GM23338 (cell line): ENCODE results near the gene THSD7A. TPM values are rescaled to one million over a fixed set of nuclear protein-coding genes. Genes with fewer than 3 reads are reported as not detected.

Experiments used
- ATAC-seq: fragments of 200-7000 bp; cut with Tn5 transposase; 3 replicates; pipeline ENCODE4 v1.9.1; 2020
- DNase-seq: peaks from one replicate; pipeline ENCODE4 v3.0.0-alpha.2; 2015; ENCODE audit warnings: low spot score
- H2AFZ ChIP-seq: fragments of 200-600 bp; sonication (generic); 2 replicates; pipeline ENCODE4 v1.8.0; 2016; ENCODE audit warnings: antibody characterized with exemption, mild to moderate bottlenecking, moderate library complexity
- H3F3A ChIP-seq: fragments of 200-600 bp; sonication (generic); replicated peaks from 2 replicates; pipeline ENCODE4 v1.8.0; 2017; ENCODE audit warnings: antibody characterized with exemption, mixed run types, low read depth
- H3K27ac ChIP-seq: fragments of 200-600 bp; sonication (generic); 2 replicates; pipeline ENCODE4 v1.6.1; 2016; ENCODE audit warnings: low read depth
- H3K27me3 ChIP-seq: fragments of 200-600 bp; sonication (generic); 2 replicates; pipeline ENCODE4 v1.8.0; 2016; ENCODE audit warnings: mild to moderate bottlenecking, mixed run types, moderate library complexity; ENCODE audit not compliant: insufficient read depth
- H3K36me3 ChIP-seq: fragments of 200-600 bp; sonication (generic); 2 replicates; pipeline ENCODE4 v1.8.0; 2016; ENCODE audit warnings: mild to moderate bottlenecking; ENCODE audit not compliant: insufficient read depth
- H3K4me1 ChIP-seq: fragments of 200-600 bp; sonication (generic); 2 replicates; pipeline ENCODE4 v1.8.0; 2016; ENCODE audit warnings: mild to moderate bottlenecking, moderate library complexity; ENCODE audit not compliant: insufficient read depth
- H3K4me2 ChIP-seq: fragments of 200-600 bp; sonication (generic); 2 replicates; pipeline ENCODE4 v1.7.1; 2017; ENCODE audit warnings: mixed run types
- H3K4me3 ChIP-seq: fragments of 200-600 bp; sonication (generic); 2 replicates; pipeline ENCODE4 v1.6.1; 2016; ENCODE audit warnings: mixed run types
- H3K79me2 ChIP-seq: fragments of 200-600 bp; sonication (generic); replicated peaks from 2 replicates; pipeline ENCODE4 v1.8.0; 2017; ENCODE audit warnings: mild to moderate bottlenecking; ENCODE audit not compliant: insufficient read depth
- H3K9me2 ChIP-seq: fragments of 200-600 bp; sonication (generic); 2 replicates; pipeline ENCODE4 v1.8.0; 2017; ENCODE audit not compliant: insufficient read depth
- H4K20me1 ChIP-seq: fragments of 200-600 bp; sonication (generic); replicated peaks from 2 replicates; pipeline ENCODE4 v1.8.0; 2017; ENCODE audit warnings: mild to moderate bottlenecking; ENCODE audit not compliant: insufficient read depth
- H3K27ac Mint-ChIP-seq: 2 replicates; pipeline ENCODE4 v1.8.0; 2020; ENCODE audit warnings: inconsistent platforms, mild to moderate bottlenecking, moderate library complexity, mixed read lengths
- H3K27me3 Mint-ChIP-seq: 3 replicates; pipeline ENCODE4 v1.8.0; 2022; ENCODE audit warnings: low read depth, mild to moderate bottlenecking, moderate library complexity, mixed read lengths, inconsistent platforms; ENCODE audit not compliant: insufficient read depth, poor library complexity
- H3K36me3 Mint-ChIP-seq: 3 replicates; pipeline ENCODE4 v1.8.0; 2021; ENCODE audit warnings: low read depth, mild to moderate bottlenecking, inconsistent platforms, moderate library complexity, mixed read lengths
- H3K4me1 Mint-ChIP-seq: 3 replicates; pipeline ENCODE4 v1.8.0; 2020; ENCODE audit warnings: mild to moderate bottlenecking, inconsistent platforms, mixed read lengths
- H3K4me3 Mint-ChIP-seq: 3 replicates; pipeline ENCODE4 v1.8.0; 2021; ENCODE audit warnings: moderate library complexity, mild to moderate bottlenecking, inconsistent platforms, mixed read lengths
- H3K9me3 Mint-ChIP-seq: 3 replicates; pipeline ENCODE4 v1.8.0; 2020; ENCODE audit warnings: moderate library complexity, mild to moderate bottlenecking, inconsistent platforms, mixed read lengths
- CREB1 ChIP-seq: fragments of 250-450 bp; sonication (Bioruptor Pico); IDR thresholded peaks from 2 replicates; pipeline ENCODE4 v1.5.0; 2020; ENCODE audit warnings: low read depth, mild to moderate bottlenecking, moderate library complexity
- CTCF ChIP-seq, 2 experiments: fragments of 200-600 bp in 1 of 2; sonication (generic) in 1 of 2; conservative IDR thresholded peaks; 2 replicates each; pipeline versions ENCODE4 v1.5.1 to v1.6.1; 2016 to 2017; ENCODE audit warnings: antibody characterized with exemption in 2 of 2, low read depth in 2 of 2, mild to moderate bottlenecking in 2 of 2, moderate library complexity in 1 of 2
- EZH2 ChIP-seq: fragments of 200-600 bp; sonication (generic); IDR thresholded peaks from one replicate; pipeline ENCODE4 v1.8.0; 2017; ENCODE audit warnings: antibody characterized with exemption, mild to moderate bottlenecking, low read depth; ENCODE audit not compliant: unreplicated experiment
- EZH2phosphoT487 ChIP-seq: fragments of 200-600 bp; sonication (generic); IDR thresholded peaks from one replicate; pipeline ENCODE4 v1.8.1; 2018; ENCODE audit warnings: antibody characterized with exemption; ENCODE audit not compliant: unreplicated experiment
- JUNB ChIP-seq: IDR thresholded peaks from one replicate; pipeline ENCODE4 v1.6.1; 2016; ENCODE audit warnings: antibody characterized with exemption; ENCODE audit not compliant: unreplicated experiment
- NANOG ChIP-seq: IDR thresholded peaks from 2 replicates; pipeline ENCODE4 v1.6.1; 2016; ENCODE audit warnings: antibody characterized with exemption, borderline replicate concordance
- POLR2AphosphoS5 ChIP-seq: IDR thresholded peaks from 2 replicates; pipeline ENCODE4 v1.6.1; 2016; ENCODE audit warnings: antibody characterized with exemption, low read depth
- REST ChIP-seq: IDR thresholded peaks from one replicate; pipeline ENCODE4 v1.6.1; 2018; ENCODE audit warnings: antibody characterized with exemption; ENCODE audit not compliant: unreplicated experiment
- STAT1 ChIP-seq: IDR thresholded peaks from one replicate; pipeline ENCODE4 v1.6.1; 2016; ENCODE audit warnings: antibody characterized with exemption; ENCODE audit not compliant: unreplicated experiment
- ZNF114 ChIP-seq: fragments of 250-450 bp; sonication (Bioruptor Pico); IDR thresholded peaks from 2 replicates; pipeline ENCODE4 v1.5.0; 2020; ENCODE audit warnings: mild to moderate bottlenecking, moderate library complexity
- ZNF331 ChIP-seq: fragments of 250-450 bp; sonication (Bioruptor Pico); IDR thresholded peaks from 2 replicates; pipeline ENCODE4 v1.5.0; 2020; ENCODE audit warnings: low read depth, mild to moderate bottlenecking, moderate library complexity
- ZNF462 ChIP-seq: fragments of 250-450 bp; sonication (Bioruptor Pico); IDR thresholded peaks from 2 replicates; pipeline ENCODE4 v1.5.0; 2020; ENCODE audit warnings: mild to moderate bottlenecking, moderate library complexity
- polyA plus RNA-seq: library from polyadenylated mRNA; unstranded; fragments of >200 nt; fragmentation: Nextera tagmentation; extraction: Ambion mirVana; gene quantifications from 2 replicates; pipeline ENCODE4 v1.2.1, GENCODE V29; 2016
- total RNA-seq: library from RNA; depleted of rRNA; stranded (reverse); fragments of >200 nt; shearing (Covaris generic); gene quantifications from 2 replicates; pipeline ENCODE4 v1.2.3, GENCODE V29; 2014
- TF ChIP-seq, protein P1 (sequence below): IDR thresholded peaks from 2 replicates; pipeline ENCODE4 v1.6.1; 2016; ENCODE audit warnings: antibody characterized with exemption

The THSD7A gene
- total and polyA plus RNA-seq, 2 experiments from 2014 or later: 1.3 to 2.1 TPM

DNA sequence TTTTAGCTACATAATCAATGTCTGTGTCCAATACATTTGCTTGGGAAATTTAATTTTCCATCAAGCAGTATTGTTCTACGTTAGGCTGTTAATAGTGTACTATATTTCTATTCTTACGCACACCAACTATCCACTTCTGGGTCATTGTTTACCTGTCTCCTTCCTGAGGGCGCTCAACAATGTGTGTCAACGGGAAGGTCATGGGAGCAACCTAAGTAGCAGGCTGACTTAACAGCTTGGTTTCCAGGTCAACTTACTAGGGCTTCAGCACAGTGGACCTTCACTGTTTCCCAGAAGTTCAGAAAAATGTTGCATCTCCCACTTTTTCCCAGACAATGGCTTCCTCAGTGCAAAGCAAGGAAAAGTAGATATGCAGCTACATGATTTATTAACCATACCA, 13.7 kb downstream of the THSD7A start:
- no peaks in the 10 kb centered on the region for H3K79me2 ChIP-seq
- H2AFZ ChIP-seq: no peak overlapping the region
- Mint-ChIP-seq H3K4me1 (peaks cover 12% of the 10 kb centered on the region), H3K9me3 (no peaks in the 10 kb centered on the region; the same call in 2 of the 3 replicates), H3K4me3 (no peak overlapping the region), H3K36me3 (peaks cover 8% of the 10 kb centered on the region; the same call in 2 of the 3 replicates), H3K27me3 (no peaks in the 10 kb centered on the region), H3K27ac (no peak overlapping the region)
- no peak overlapping the region for H3K27ac ChIP-seq
- DNase-seq (no peak), ATAC-seq (no peak)
- no peak overlapping the region for H3K4me2 ChIP-seq
- TF ChIP-seq POLR2AphosphoS5 (no peak), CTCF (conservative IDR thresholded peaks at IDR 0.05; ENCODE audit: low read depth in 2 of 2) (no peak), ZNF331 (CRISPR knock-in tag) (no peak), NANOG (no peak), ZNF114 (CRISPR knock-in tag) (no peak), STAT1 (no peak), JUNB (no peak), ZNF462 (CRISPR knock-in tag) (no peak), EZH2phosphoT487 (no peak), CREB1 (no peak), REST (no peak), EZH2 (no peak)
- TF ChIP-seq, protein P1, sequence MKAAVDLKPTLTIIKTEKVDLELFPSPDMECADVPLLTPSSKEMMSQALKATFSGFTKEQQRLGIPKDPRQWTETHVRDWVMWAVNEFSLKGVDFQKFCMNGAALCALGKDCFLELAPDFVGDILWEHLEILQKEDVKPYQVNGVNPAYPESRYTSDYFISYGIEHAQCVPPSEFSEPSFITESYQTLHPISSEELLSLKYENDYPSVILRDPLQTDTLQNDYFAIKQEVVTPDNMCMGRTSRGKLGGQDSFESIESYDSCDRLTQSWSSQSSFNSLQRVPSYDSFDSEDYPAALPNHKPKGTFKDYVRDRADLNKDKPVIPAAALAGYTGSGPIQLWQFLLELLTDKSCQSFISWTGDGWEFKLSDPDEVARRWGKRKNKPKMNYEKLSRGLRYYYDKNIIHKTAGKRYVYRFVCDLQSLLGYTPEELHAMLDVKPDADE: no peak
- H3K4me1 ChIP-seq: peaks cover 13% of the 10 kb centered on the region
- no peak overlapping the region for H3K4me3 ChIP-seq
- no peaks in the 10 kb centered on the region for H3F3A ChIP-seq
- H3K36me3 ChIP-seq: no peaks in the 10 kb centered on the region
- no peaks in the 10 kb centered on the region for H3K27me3 ChIP-seq
- no peaks in the 10 kb centered on the region for H4K20me1 ChIP-seq
- no peaks in the 10 kb centered on the region for H3K9me2 ChIP-seq
